Measurements from ENCODE around the gene COX4I2.

- no peak for TF ChIP-seq EZH2 (IDR thresholded peaks at IDR 0.05; ENCODE audit: insufficient read depth, poor library complexity, severe bottlenecking)
- no peak for TF ChIP-seq EZH2phosphoT487 (IDR thresholded peaks at IDR 0.05; ENCODE audit: insufficient read depth, low read depth)
Measured at GRCh38 chr20:31691646-31692275, 54.0 kb downstream of the COX4I2 start.

Measured in GM23248 (cell line).